HEK293 (cell line): ENCODE data around the gene TRPC4AP.

ENCODE experiments used
- BCL11A ChIP-seq: fragments of 450-650 bp; formaldehyde crosslinking; IDR thresholded peaks from 2 replicates; pipeline ENCODE4 v1.5.1; 2016; ENCODE audit warnings: low read depth, missing biosample characterization, missing genetic modification characterization
- GFI1B ChIP-seq: fragments of 450-650 bp; formaldehyde crosslinking; IDR thresholded peaks from 2 replicates; pipeline ENCODE4 v1.5.1; 2016; ENCODE audit warnings: missing biosample characterization, missing genetic modification characterization
- KLF10 ChIP-seq: fragments of 450-650 bp; IDR thresholded peaks from 2 replicates; pipeline ENCODE4 v1.5.1; 2018; ENCODE audit warnings: missing biosample characterization, mild to moderate bottlenecking, missing genetic modification characterization
- RBAK ChIP-seq: fragments of 450-650 bp; formaldehyde crosslinking; IDR thresholded peaks from 2 replicates; pipeline ENCODE4 v1.5.1; 2016; ENCODE audit warnings: missing biosample characterization, missing genetic modification characterization
- SETDB1 ChIP-seq: IDR thresholded peaks from one replicate; pipeline ENCODE4 v1.6.1; 2017; ENCODE audit warnings: mild to moderate bottlenecking, low read length, moderate library complexity, mixed read lengths; ENCODE audit not compliant: insufficient read length
- SP3 ChIP-seq: fragments of 450-650 bp; formaldehyde crosslinking; IDR thresholded peaks from 2 replicates; pipeline ENCODE4 v1.5.1; 2016; ENCODE audit warnings: missing biosample characterization, missing genetic modification characterization
- ZBTB7A ChIP-seq: fragments of 450-650 bp; formaldehyde crosslinking; IDR thresholded peaks from 2 replicates; pipeline ENCODE4 v1.5.1; 2016; ENCODE audit warnings: low read depth, missing biosample characterization, missing genetic modification characterization
- ZFP37 ChIP-seq: fragments of 450-650 bp; formaldehyde crosslinking; IDR thresholded peaks from 2 replicates; pipeline ENCODE4 v1.5.1; 2016; ENCODE audit warnings: missing biosample characterization, missing genetic modification characterization
- ZNF114 ChIP-seq: fragments of 450-650 bp; formaldehyde crosslinking; IDR thresholded peaks from 2 replicates; pipeline ENCODE4 v1.5.0; 2017; ENCODE audit warnings: missing biosample characterization, missing genetic modification characterization
- ZNF133 ChIP-seq: fragments of 450-650 bp; formaldehyde crosslinking; IDR thresholded peaks from 2 replicates; pipeline ENCODE4 v1.5.1; 2016; ENCODE audit warnings: missing biosample characterization, missing genetic modification characterization
- ZNF140 ChIP-seq: fragments of 450-650 bp; formaldehyde crosslinking; IDR thresholded peaks from 2 replicates; pipeline ENCODE4 v1.5.1; 2016; ENCODE audit warnings: missing biosample characterization, missing genetic modification characterization
- ZNF184 ChIP-seq: fragments of 450-650 bp; IDR thresholded peaks from 2 replicates; pipeline ENCODE4 v1.5.1; 2018; ENCODE audit warnings: missing biosample characterization, mild to moderate bottlenecking, missing genetic modification characterization
- ZNF23 ChIP-seq: fragments of 450-650 bp; formaldehyde crosslinking; IDR thresholded peaks from 2 replicates; pipeline ENCODE4 v1.5.1; 2016; ENCODE audit warnings: missing biosample characterization, missing genetic modification characterization, borderline replicate concordance
- ZNF24 ChIP-seq: fragments of 450-650 bp; formaldehyde crosslinking; IDR thresholded peaks from 2 replicates; pipeline ENCODE4 v1.5.1; 2016; ENCODE audit warnings: missing biosample characterization, missing genetic modification characterization
- ZNF324 ChIP-seq: fragments of 450-650 bp; formaldehyde crosslinking; IDR thresholded peaks from 2 replicates; pipeline ENCODE4 v1.5.1; 2016; ENCODE audit warnings: missing biosample characterization, missing genetic modification characterization
- ZNF335 ChIP-seq: fragments of 450-650 bp; formaldehyde crosslinking; conservative IDR thresholded peaks from 2 replicates; pipeline ENCODE4 v1.5.1; 2016; ENCODE audit warnings: missing biosample characterization, missing genetic modification characterization
- ZNF37A ChIP-seq: fragments of 450-650 bp; IDR thresholded peaks from 2 replicates; pipeline ENCODE4 v1.5.1; 2018; ENCODE audit warnings: missing biosample characterization, missing genetic modification characterization
- ZNF48 ChIP-seq: fragments of 450-650 bp; formaldehyde crosslinking; IDR thresholded peaks from 2 replicates; pipeline ENCODE4 v1.5.1; 2016; ENCODE audit warnings: missing biosample characterization, missing genetic modification characterization
- ZNF521 ChIP-seq: fragments of 450-650 bp; formaldehyde crosslinking; IDR thresholded peaks from 2 replicates; pipeline ENCODE4 v1.5.1; 2017; ENCODE audit warnings: missing biosample characterization, mild to moderate bottlenecking, missing genetic modification characterization
- ZNF544 ChIP-seq: fragments of 450-650 bp; formaldehyde crosslinking; IDR thresholded peaks from 2 replicates; pipeline ENCODE4 v1.5.0; 2017; ENCODE audit warnings: missing biosample characterization, missing genetic modification characterization
- ZNF549 ChIP-seq: fragments of 450-650 bp; IDR thresholded peaks from 2 replicates; pipeline ENCODE4 v1.5.1; 2018; ENCODE audit warnings: missing biosample characterization, missing genetic modification characterization, mild to moderate bottlenecking, inconsistent platforms, moderate library complexity
- ZNF560 ChIP-seq: fragments of 450-650 bp; formaldehyde crosslinking; IDR thresholded peaks from 2 replicates; pipeline ENCODE4 v1.5.1; 2017; ENCODE audit warnings: missing biosample characterization, missing genetic modification characterization, borderline replicate concordance
- ZNF561 ChIP-seq: fragments of 450-650 bp; IDR thresholded peaks from 2 replicates; pipeline ENCODE4 v1.5.1; 2018; ENCODE audit warnings: missing biosample characterization, missing genetic modification characterization, borderline replicate concordance
- ZNF658 ChIP-seq: fragments of 450-650 bp; formaldehyde crosslinking; IDR thresholded peaks from 2 replicates; pipeline ENCODE4; 2016; ENCODE audit warnings: missing biosample characterization, missing genetic modification characterization
- ZNF660 ChIP-seq: fragments of 450-650 bp; IDR thresholded peaks from 2 replicates; pipeline ENCODE4 v1.5.1; 2018; ENCODE audit warnings: missing biosample characterization, mild to moderate bottlenecking, missing genetic modification characterization
- ZNF670 ChIP-seq: fragments of 450-650 bp; formaldehyde crosslinking; IDR thresholded peaks from 2 replicates; pipeline ENCODE4 v1.5.1; 2016; ENCODE audit warnings: missing biosample characterization, missing genetic modification characterization, low read depth
- ZNF791 ChIP-seq: fragments of 450-650 bp; formaldehyde crosslinking; IDR thresholded peaks from 2 replicates; pipeline ENCODE4 v1.5.1; 2016; ENCODE audit warnings: missing biosample characterization, missing genetic modification characterization
- ZNF837 ChIP-seq: fragments of 450-650 bp; formaldehyde crosslinking; IDR thresholded peaks from 2 replicates; pipeline ENCODE4 v1.5.1; 2016; ENCODE audit warnings: missing biosample characterization, missing genetic modification characterization
- TF ChIP-seq, protein P1 (sequence below): fragments of 450-650 bp; formaldehyde crosslinking; IDR thresholded peaks from 2 replicates; pipeline ENCODE4 v1.5.1; 2016; ENCODE audit warnings: missing biosample characterization, missing genetic modification characterization
- TF ChIP-seq, protein P2 (sequence below): fragments of 450-650 bp; formaldehyde crosslinking; IDR thresholded peaks from 2 replicates; pipeline ENCODE4 v1.5.1; 2016; ENCODE audit warnings: missing biosample characterization, missing genetic modification characterization, low read depth
- TF ChIP-seq, protein P3 (sequence below): fragments of 450-650 bp; formaldehyde crosslinking; optimal IDR thresholded peaks from 2 replicates; pipeline ENCODE3; 2016; ENCODE audit warnings: missing biosample characterization, mild to moderate bottlenecking, missing genetic modification characterization
- TF ChIP-seq, protein P4 (sequence below): IDR thresholded peaks from 2 replicates; pipeline ENCODE4 v1.6.1; 2011; ENCODE audit warnings: mild to moderate bottlenecking, low read depth, low read length, borderline replicate concordance

TRPC4AP gene

DNA sequence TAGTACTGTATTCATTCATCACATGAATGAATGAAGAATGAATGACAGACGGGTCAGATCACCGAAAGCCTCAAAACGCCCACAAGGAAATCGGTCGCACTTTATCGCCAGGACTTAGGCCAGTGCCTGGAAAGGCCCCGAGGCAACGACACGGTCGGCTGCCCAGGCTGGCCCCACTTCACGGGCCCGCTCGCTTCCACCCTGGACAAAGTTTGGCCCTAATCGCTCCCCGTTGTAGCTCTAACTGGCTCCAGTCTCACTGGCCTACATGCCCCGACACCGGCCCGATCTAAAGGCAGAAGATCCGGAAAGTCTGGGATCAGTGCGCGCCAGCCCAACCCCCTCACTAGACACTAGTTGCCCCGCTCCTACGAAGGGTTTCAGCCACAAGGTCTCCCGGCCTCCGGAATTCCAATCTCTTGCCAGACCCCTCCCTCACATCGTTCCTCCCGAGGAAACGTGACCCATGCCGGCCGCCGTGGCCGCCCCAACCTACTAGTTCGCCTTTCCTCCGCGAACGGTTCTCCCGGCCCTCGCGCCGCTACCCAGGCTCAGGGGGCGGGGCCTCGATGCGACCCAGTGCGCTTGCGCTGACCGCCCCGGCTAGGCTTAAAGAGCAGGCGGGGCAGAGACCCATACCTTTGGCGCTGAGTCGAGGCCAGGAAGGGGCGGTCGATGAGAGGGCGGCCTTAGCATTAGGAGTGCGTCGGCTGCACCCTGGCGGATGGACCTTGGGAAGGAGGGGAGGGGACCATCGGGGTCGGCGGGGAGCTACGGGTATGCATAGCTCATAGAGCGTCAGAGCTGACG is 137.2 kb downstream of the TRPC4AP start, which contains the start of the genes GSS and MYH7B (continued):
- TF ChIP-seq, protein P1, sequence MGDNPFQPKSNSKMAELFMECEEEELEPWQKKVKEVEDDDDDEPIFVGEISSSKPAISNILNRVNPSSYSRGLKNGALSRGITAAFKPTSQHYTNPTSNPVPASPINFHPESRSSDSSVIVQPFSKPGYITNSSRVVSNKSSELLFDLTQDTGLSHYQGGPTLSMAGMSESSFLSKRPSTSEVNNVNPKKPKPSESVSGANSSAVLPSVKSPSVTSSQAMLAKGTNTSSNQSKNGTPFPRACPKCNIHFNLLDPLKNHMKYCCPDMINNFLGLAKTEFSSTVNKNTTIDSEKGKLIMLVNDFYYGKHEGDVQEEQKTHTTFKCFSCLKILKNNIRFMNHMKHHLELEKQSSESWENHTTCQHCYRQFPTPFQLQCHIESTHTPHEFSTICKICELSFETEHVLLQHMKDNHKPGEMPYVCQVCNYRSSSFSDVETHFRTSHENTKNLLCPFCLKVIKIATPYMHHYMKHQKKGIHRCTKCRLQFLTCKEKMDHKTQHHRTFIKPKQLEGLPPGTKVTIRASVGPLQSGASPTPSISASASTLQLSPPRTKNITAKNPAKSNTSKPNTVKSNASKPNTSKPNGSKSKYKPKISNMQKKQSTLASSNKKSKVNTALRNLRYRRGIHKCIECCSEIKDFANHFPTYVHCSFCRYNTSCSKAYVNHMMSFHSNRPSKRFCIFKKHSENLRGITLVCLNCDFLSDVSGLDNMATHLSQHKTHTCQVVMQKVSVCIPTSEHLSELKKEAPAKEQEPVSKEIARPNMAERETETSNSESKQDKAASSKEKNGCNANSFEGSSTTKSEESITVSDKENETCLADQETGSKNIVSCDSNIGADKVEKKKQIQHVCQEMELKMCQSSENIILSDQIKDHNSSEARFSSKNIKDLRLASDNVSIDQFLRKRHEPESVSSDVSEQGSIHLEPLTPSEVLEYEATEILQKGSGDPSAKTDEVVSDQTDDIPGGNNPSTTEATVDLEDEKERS = peak; percentile 26; the same call in 1 of the 2 replicates
- TF ChIP-seq, protein P2, sequence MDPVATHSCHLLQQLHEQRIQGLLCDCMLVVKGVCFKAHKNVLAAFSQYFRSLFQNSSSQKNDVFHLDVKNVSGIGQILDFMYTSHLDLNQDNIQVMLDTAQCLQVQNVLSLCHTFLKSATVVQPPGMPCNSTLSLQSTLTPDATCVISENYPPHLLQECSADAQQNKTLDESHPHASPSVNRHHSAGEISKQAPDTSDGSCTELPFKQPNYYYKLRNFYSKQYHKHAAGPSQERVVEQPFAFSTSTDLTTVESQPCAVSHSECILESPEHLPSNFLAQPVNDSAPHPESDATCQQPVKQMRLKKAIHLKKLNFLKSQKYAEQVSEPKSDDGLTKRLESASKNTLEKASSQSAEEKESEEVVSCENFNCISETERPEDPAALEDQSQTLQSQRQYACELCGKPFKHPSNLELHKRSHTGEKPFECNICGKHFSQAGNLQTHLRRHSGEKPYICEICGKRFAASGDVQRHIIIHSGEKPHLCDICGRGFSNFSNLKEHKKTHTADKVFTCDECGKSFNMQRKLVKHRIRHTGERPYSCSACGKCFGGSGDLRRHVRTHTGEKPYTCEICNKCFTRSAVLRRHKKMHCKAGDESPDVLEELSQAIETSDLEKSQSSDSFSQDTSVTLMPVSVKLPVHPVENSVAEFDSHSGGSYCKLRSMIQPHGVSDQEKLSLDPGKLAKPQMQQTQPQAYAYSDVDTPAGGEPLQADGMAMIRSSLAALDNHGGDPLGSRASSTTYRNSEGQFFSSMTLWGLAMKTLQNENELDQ (tag by site-specific recombination) = no peak
- no peak for TF ChIP-seq ZNF37A (tag by site-specific recombination)
- TF ChIP-seq ZNF521 (tag by site-specific recombination) = no peak
- no peak for TF ChIP-seq ZNF560
- TF ChIP-seq ZNF324 (tag by site-specific recombination) = peak; percentile 84; the same call in 1 of the 2 replicates
- TF ChIP-seq, protein P3, sequence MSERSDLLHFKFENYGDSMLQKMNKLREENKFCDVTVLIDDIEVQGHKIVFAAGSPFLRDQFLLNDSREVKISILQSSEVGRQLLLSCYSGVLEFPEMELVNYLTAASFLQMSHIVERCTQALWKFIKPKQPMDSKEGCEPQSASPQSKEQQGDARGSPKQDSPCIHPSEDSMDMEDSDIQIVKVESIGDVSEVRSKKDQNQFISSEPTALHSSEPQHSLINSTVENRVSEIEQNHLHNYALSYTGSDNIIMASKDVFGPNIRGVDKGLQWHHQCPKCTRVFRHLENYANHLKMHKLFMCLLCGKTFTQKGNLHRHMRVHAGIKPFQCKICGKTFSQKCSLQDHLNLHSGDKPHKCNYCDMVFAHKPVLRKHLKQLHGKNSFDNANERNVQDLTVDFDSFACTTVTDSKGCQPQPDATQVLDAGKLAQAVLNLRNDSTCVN = peak; percentile 63
- TF ChIP-seq ZNF184 = no peak
- TF ChIP-seq ZNF133 (tag by site-specific recombination) = no peak
- TF ChIP-seq ZNF544 (tag by site-specific recombination) = no peak
- TF ChIP-seq ZNF48 (tag by site-specific recombination) = no peak
- TF ChIP-seq ZNF549 = no peak
- TF ChIP-seq ZNF561 (tag by site-specific recombination) = peak; percentile 76; the same call in 1 of the 2 replicates
- TF ChIP-seq KLF10 (tag by site-specific recombination) = no peak; the same call in 1 of the 2 replicates
- no peak for TF ChIP-seq ZNF658 (tag by site-specific recombination)
- TF ChIP-seq GFI1B (tag by site-specific recombination) = peak; percentile 52; the same call in 1 of the 2 replicates
- no peak for TF ChIP-seq SETDB1
- TF ChIP-seq, protein P4, sequence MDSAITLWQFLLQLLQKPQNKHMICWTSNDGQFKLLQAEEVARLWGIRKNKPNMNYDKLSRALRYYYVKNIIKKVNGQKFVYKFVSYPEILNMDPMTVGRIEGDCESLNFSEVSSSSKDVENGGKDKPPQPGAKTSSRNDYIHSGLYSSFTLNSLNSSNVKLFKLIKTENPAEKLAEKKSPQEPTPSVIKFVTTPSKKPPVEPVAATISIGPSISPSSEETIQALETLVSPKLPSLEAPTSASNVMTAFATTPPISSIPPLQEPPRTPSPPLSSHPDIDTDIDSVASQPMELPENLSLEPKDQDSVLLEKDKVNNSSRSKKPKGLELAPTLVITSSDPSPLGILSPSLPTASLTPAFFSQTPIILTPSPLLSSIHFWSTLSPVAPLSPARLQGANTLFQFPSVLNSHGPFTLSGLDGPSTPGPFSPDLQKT = no peak
- TF ChIP-seq ZNF670 (tag by site-specific recombination) = no peak
- TF ChIP-seq ZNF23 (tag by site-specific recombination) = no peak; the same call in 1 of the 2 replicates
- 0 out of 2 replicates have a peak, but pooled peaks have one; percentile 28 for TF ChIP-seq BCL11A (tag by site-specific recombination)
- TF ChIP-seq ZNF660 (tag by site-specific recombination) = peak; percentile 55; the same call in 1 of the 2 replicates
- TF ChIP-seq ZFP37 (tag by site-specific recombination) = peak; percentile 99
- TF ChIP-seq ZNF791 = no peak
- peak; percentile 89 for TF ChIP-seq SP3 (tag by site-specific recombination)
- TF ChIP-seq ZNF114 (tag by site-specific recombination) = no peak
- TF ChIP-seq ZNF335 = peak; percentile 91
- no peak for TF ChIP-seq RBAK
- TF ChIP-seq ZNF837 = peak; percentile 90
- TF ChIP-seq ZNF140 = no peak
- TF ChIP-seq ZBTB7A (tag by site-specific recombination) = 0 out of 2 replicates have a peak, but pooled peaks have one; percentile 16
- TF ChIP-seq ZNF24 = peak; percentile 94
